Nephron (organoid): Measurements from ENCODE around the gene C20orf96.

Experiments
- H3K27ac Mint-ChIP-seq, 3 experiments: 2 replicates each; pipeline ENCODE4 v1.8.0; 2020; ENCODE audit warnings: mixed read lengths in 3 of 3, mild to moderate bottlenecking in 2 of 3, moderate library complexity in 1 of 3
- H3K27me3 Mint-ChIP-seq: 2 replicates; pipeline ENCODE4 v1.8.0; 2021; ENCODE audit warnings: low read depth, mild to moderate bottlenecking, moderate library complexity, mixed read lengths
- H3K36me3 Mint-ChIP-seq: 2 replicates; pipeline ENCODE4 v1.8.0; 2020; ENCODE audit warnings: low read depth, mixed read lengths
- H3K4me1 Mint-ChIP-seq: 2 replicates; pipeline ENCODE4 v1.8.0; 2020; ENCODE audit warnings: mixed read lengths
- H3K4me3 Mint-ChIP-seq, 3 experiments: 2 replicates each; pipeline ENCODE4 v1.8.0; 2020; ENCODE audit warnings: mild to moderate bottlenecking in 3 of 3, mixed read lengths in 3 of 3, moderate library complexity in 2 of 3
- H3K9me3 Mint-ChIP-seq: 2 replicates; pipeline ENCODE4 v1.8.0; 2020; ENCODE audit warnings: mixed read lengths
- CTCF ChIP-seq, 3 experiments: fragments of 200-600 bp; sonication (generic); IDR thresholded peaks; one replicate each; pipeline ENCODE4 v1.5.0; 2021; ENCODE audit warnings: antibody characterized with exemption in 3 of 3; ENCODE audit not compliant: unreplicated experiment in 3 of 3

The C20orf96 gene

GRCh38 chr20:325045-325888 lies 34.7 kb upstream of the C20orf96 start, which contains the start of gene SOX12:
Gene SOX12, plus strand, starts transcription at chr20:325552. Its CDS starts 373 bp downstream, at chr20:325925.
- no peaks in the 10 kb centered on the region for H3K9me3 Mint-ChIP-seq
- H3K27ac Mint-ChIP-seq = peak within 1 kb of the TSS; percentile 98 to 99 (median 99)
- peak within 1 kb of the TSS; percentile 95 to 97 (median 97) for H3K4me3 Mint-ChIP-seq
- H3K4me1 Mint-ChIP-seq = peaks cover 35% of the 10 kb centered on the region
- no peaks in the 10 kb centered on the region for H3K27me3 Mint-ChIP-seq
- H3K36me3 Mint-ChIP-seq = peaks cover 30% of the 10 kb centered on the region
- TF ChIP-seq CTCF (IDR thresholded peaks at IDR 0.05; ENCODE audit: unreplicated experiment in 3 of 3) = no peak

DNA sequence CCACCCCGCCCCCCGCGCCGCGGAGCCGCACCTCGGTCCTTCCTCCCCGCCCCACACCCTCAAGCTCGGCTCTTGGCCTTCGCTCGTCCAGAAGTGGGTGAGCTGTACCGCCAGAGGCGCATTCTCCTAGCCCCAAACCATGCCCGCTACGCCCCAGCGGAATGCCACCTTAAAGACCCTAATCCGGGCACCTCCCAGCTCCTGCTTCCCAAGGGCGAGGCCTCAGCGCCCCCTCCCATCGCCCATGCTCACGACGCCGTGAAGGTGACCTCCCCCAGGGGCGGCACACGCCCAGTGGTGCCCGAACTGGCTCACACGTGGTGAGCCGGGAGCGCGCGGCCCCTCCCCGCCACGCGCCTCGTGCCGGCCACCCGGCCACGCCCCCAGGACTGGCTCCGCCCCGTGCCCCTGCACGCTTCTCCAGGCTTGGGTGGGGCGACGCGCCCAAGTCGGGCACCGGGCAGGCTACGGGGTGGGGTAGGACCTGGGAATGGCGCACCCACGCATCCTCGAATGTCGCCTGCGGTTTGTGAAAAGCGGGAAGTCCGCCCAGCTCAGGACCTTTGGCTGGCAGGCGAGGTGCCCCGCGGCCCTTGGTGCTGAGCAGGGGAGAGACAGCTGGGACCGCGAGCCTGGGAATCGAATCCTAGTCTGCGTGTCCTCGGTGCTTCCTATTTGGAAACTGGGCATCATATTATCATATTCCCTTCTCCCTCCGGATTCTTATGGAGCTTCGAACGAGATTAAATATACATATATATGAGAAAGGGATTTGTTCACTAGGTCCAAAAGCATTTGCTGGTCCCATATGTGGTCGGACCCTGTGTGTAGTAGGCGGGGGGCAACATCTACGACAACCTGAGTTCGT lies 33.9 kb upstream of the C20orf96 start:
- Mint-ChIP-seq H3K4me3 (peak overlapping the region; percentile 93 to 97 (median 97)), H3K27me3 (no peaks in the 10 kb centered on the region), H3K9me3 (no peaks in the 10 kb centered on the region), H3K4me1 (peaks cover 27% of the 10 kb centered on the region), H3K36me3 (peaks cover 32% of the 10 kb centered on the region), H3K27ac (peak overlapping the region; percentile 98 to 99 (median 99))
- peak in 2 of 3 experiments; percentile 35 to 36 for TF ChIP-seq CTCF (IDR thresholded peaks at IDR 0.05; ENCODE audit: unreplicated experiment in 3 of 3)

DNA sequence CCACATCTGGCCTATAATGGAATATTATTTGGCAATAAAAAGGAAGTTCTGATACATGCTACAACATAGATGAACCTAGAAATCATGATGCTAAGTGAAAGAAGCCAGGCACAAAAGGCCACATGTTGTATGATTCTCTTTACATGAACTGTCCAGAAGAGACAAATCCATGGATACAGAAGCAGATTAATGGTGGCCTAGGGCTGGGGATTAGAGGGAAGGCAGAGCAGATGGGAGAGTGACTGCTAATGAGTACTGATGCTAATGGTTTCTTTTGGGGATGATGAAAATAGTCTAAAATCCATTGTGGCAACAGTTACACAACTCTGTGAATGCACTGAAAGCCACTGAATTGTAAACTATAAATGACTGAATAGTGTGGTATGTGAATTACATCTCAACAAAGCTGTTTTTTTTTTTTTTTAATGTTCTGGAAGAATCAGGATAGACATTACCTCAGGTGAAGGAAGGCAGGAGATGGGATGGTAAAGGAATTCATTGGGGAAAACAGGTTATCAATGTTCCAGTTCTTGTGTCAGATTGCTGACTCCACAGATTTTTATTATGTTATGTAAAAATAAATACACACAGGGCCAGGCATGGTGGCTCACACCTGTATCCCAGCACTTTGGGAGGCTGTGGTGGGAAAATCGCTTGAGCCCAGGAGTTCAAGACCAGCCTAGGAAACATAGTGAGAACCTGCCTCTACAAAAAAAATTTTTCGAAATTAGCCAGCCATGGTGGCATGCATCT lies 25.9 kb upstream of the C20orf96 start:
- Mint-ChIP-seq H3K36me3 (peaks cover 29% of the 10 kb centered on the region), H3K9me3 (no peaks in the 10 kb centered on the region), H3K4me1 (peaks cover 8% of the 10 kb centered on the region), H3K27me3 (no peaks in the 10 kb centered on the region), H3K27ac (no peak overlapping the region), H3K4me3 (no peak overlapping the region)
- no peak for TF ChIP-seq CTCF (IDR thresholded peaks at IDR 0.05; ENCODE audit: unreplicated experiment in 3 of 3)

- Mint-ChIP-seq H3K4me1 (peaks cover 22% of the 10 kb centered on the region), H3K36me3 (peaks cover 14% of the 10 kb centered on the region), H3K27me3 (no peaks in the 10 kb centered on the region), H3K4me3 (no peak overlapping the region), H3K9me3 (no peaks in the 10 kb centered on the region), H3K27ac (no peak overlapping the region)
- TF ChIP-seq CTCF (IDR thresholded peaks at IDR 0.05; ENCODE audit: unreplicated experiment in 3 of 3) = no peak
Measured at GRCh38 chr20:313948-314347, 23.4 kb upstream of the C20orf96 start.

DNA sequence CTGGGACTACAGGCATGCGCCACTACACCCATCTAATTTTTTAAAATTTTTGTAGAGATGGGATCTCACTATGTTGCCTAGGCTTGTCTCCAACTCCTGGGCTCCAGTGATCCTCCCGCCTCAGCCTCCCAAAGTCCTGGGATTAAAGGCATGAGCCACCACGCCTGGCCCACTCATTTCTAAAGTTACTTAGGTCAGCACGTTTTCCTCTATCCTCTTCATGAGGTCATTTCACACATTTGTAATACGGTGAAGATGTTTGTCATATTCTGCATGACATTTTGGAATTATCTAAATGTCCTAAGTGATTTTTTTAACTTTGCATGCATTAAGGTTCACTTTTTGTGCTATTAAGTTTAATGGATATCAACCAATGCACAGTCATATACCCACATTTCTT lies 22.9 kb upstream of the C20orf96 start:
- no peak overlapping the region for H3K27ac Mint-ChIP-seq
- no peaks in the 10 kb centered on the region for H3K9me3 Mint-ChIP-seq
- H3K27me3 Mint-ChIP-seq = no peaks in the 10 kb centered on the region
- no peak overlapping the region for H3K4me3 Mint-ChIP-seq
- peaks cover 27% of the 10 kb centered on the region for H3K4me1 Mint-ChIP-seq
- H3K36me3 Mint-ChIP-seq = peaks cover 12% of the 10 kb centered on the region
- TF ChIP-seq CTCF (IDR thresholded peaks at IDR 0.05; ENCODE audit: unreplicated experiment in 3 of 3) = no peak
